ENCODE data around the gene SLC35A2.
A peak's percentile ranks its signal among the peaks of the same experiment; 100 is the strongest.

Gene SLC35A2

DNA sequence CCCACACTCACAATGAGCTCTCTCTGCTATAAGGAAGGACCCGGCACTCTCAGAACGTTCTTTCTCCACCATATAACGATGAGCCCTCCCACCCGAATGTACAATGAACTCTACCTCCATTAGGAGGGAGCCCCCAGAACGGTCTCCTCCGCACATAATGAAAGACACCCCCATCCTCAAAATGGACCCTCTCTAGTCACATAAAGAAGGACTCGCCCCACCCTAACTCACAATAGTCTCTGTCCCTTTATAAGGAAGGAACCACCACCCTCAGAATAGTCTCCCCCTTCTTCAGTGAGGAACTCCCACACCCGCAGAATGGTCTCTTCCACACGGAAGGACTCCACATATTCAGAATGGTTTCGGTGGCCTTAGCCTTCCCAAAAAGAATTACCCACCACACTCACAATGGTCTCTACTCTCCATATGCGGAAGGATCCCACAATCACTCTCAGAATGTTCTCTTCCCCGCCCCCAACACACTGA is 477 bp downstream of the SLC35A2 start:
- Histone ChIP-seq H3K79me2 (peaks cover 10% of the 10 kb centered on the region), H3K9ac (no peak overlapping the region), H3K27ac (peak overlapping the region; percentile 92), H3K4me1 (peaks cover 4% of the 10 kb centered on the region), H3K27me3 (ENCODE audit: control insufficient read depth, insufficient read depth, low read length) (no peaks in the 10 kb centered on the region), H3K9me3 (ENCODE audit: control insufficient read depth, low read length) (no peaks in the 10 kb centered on the region), H3K36me3 (ENCODE audit: control insufficient read depth, insufficient read depth, low read length) (no peaks in the 10 kb centered on the region), H3K4me3 (ENCODE audit: low read depth, low read length) (peak overlapping the region; percentile 72), H3K4me2 (ENCODE audit: low read length) (peak overlapping the region; percentile 73), H2AFZ (peak overlapping the region; percentile 80)
- TF ChIP-seq, protein P1, sequence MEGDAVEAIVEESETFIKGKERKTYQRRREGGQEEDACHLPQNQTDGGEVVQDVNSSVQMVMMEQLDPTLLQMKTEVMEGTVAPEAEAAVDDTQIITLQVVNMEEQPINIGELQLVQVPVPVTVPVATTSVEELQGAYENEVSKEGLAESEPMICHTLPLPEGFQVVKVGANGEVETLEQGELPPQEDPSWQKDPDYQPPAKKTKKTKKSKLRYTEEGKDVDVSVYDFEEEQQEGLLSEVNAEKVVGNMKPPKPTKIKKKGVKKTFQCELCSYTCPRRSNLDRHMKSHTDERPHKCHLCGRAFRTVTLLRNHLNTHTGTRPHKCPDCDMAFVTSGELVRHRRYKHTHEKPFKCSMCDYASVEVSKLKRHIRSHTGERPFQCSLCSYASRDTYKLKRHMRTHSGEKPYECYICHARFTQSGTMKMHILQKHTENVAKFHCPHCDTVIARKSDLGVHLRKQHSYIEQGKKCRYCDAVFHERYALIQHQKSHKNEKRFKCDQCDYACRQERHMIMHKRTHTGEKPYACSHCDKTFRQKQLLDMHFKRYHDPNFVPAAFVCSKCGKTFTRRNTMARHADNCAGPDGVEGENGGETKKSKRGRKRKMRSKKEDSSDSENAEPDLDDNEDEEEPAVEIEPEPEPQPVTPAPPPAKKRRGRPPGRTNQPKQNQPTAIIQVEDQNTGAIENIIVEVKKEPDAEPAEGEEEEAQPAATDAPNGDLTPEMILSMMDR (IDR thresholded peaks at IDR 0.05): no peak

- Histone ChIP-seq H3K36me3 (ENCODE audit: control insufficient read depth, insufficient read depth, low read length) (no peaks in the 10 kb centered on the region), H3K9me3 (ENCODE audit: control insufficient read depth, low read length) (no peaks in the 10 kb centered on the region), H3K27me3 (ENCODE audit: control insufficient read depth, insufficient read depth, low read length) (no peaks in the 10 kb centered on the region), H2AFZ (no peak overlapping the region), H3K4me3 (ENCODE audit: low read depth, low read length) (no peak overlapping the region), H3K79me2 (peaks cover 10% of the 10 kb centered on the region), H3K4me2 (ENCODE audit: low read length) (no peak overlapping the region), H3K4me1 (peaks cover 4% of the 10 kb centered on the region), H3K9ac (no peak overlapping the region), H3K27ac (no peak overlapping the region)
- TF ChIP-seq, protein P1 (IDR thresholded peaks at IDR 0.05): no peak
Observed at GRCh38 chrX:48909703-48910294, 1.6 kb downstream of the SLC35A2 start.

- H3K9me3 ChIP-seq (ENCODE audit: control insufficient read depth, low read length): no peaks in the 10 kb centered on the region
- no peak overlapping the region for H3K9ac ChIP-seq
- H3K4me1 ChIP-seq: peaks cover 4% of the 10 kb centered on the region
- peaks cover 10% of the 10 kb centered on the region for H3K79me2 ChIP-seq
- TF ChIP-seq, protein P1 (IDR thresholded peaks at IDR 0.05): no peak
- H3K36me3 ChIP-seq (ENCODE audit: control insufficient read depth, insufficient read depth, low read length): no peaks in the 10 kb centered on the region
- no peak overlapping the region for H3K27ac ChIP-seq
- H2AFZ ChIP-seq: no peak overlapping the region
- no peak overlapping the region for H3K4me3 ChIP-seq (ENCODE audit: low read depth, low read length)
- H3K4me2 ChIP-seq (ENCODE audit: low read length): no peak overlapping the region
- H3K27me3 ChIP-seq (ENCODE audit: control insufficient read depth, insufficient read depth, low read length): no peaks in the 10 kb centered on the region
Observed at GRCh38 chrX:48908600-48908999, 2.8 kb downstream of the SLC35A2 start.

GRCh38 chrX:48905090-48905790 is 6.2 kb downstream of the SLC35A2 start:
- Histone ChIP-seq H3K9me3 (ENCODE audit: control insufficient read depth, low read length) (no peaks in the 10 kb centered on the region), H2AFZ (no peak overlapping the region), H3K79me2 (peaks cover 6% of the 10 kb centered on the region), H3K36me3 (ENCODE audit: control insufficient read depth, insufficient read depth, low read length) (no peaks in the 10 kb centered on the region), H3K4me3 (ENCODE audit: low read depth, low read length) (no peak overlapping the region), H3K27me3 (ENCODE audit: control insufficient read depth, insufficient read depth, low read length) (no peaks in the 10 kb centered on the region), H3K4me2 (ENCODE audit: low read length) (no peak overlapping the region), H3K4me1 (peaks cover 2% of the 10 kb centered on the region), H3K27ac (no peak overlapping the region), H3K9ac (no peak overlapping the region)
- TF ChIP-seq, protein P1 (IDR thresholded peaks at IDR 0.05): no peak
